Measurements from ENCODE around the gene TTC1.

TTC1 gene

GRCh38 chr5:160071916-160072315, 63.0 kb downstream of the TTC1 start:
- H3K4ac ChIP-seq (ENCODE audit: low read length), result no peak overlapping the region
- no peak overlapping the region for H3K27ac ChIP-seq (replicated peaks; ENCODE audit: low read length)
- no peak overlapping the region for H3K9ac ChIP-seq (ENCODE audit: low read depth, low read length, poor library complexity)
- no peak overlapping the region for H4K91ac ChIP-seq (ENCODE audit: low read depth, low read length, poor library complexity)
- no peak overlapping the region for H2BK5ac ChIP-seq (ENCODE audit: low read length)
- no peak overlapping the region for H4K8ac ChIP-seq (ENCODE audit: low read depth, low read length)
- no CpG with 5 or more reads among the region's 2 CpGs for WGBS, 2 donors (ENCODE audit: extremely low coverage in 2 of 2, insufficient read length in 2 of 2, insufficient replicate concordance in 1 of 2)
- no peak overlapping the region for H3K4me3 ChIP-seq (ENCODE audit: low read length in 2 of 2)
- no peak overlapping the region for H3K23ac ChIP-seq (ENCODE audit: low read depth, low read length, poor library complexity)
- H3K14ac ChIP-seq (ENCODE audit: low read length), result no peak overlapping the region
- H3K4me1 ChIP-seq (ENCODE audit: control insufficient read depth in 2 of 2, insufficient read depth in 1 of 2, low read depth in 1 of 2, low read length in 2 of 2), result peaks cover 0 to 2% of the 10 kb centered on the region in 2 donors
- peaks cover 0 to 15% of the 10 kb centered on the region in 2 donors for H3K36me3 ChIP-seq (replicated peaks in 1 of 2; ENCODE audit: control insufficient read depth in 2 of 2, insufficient read depth in 2 of 2, low read length in 2 of 2)
- no peaks in the 10 kb centered on the region for H3K79me1 ChIP-seq (ENCODE audit: low read depth, low read length)
- H3K27me3 ChIP-seq (ENCODE audit: control insufficient read depth in 3 of 3, insufficient read depth in 3 of 3, low read depth in 1 of 3, low read length in 3 of 3), result no peaks in the 10 kb centered on the region
- no peak overlapping the region for H2BK15ac ChIP-seq (ENCODE audit: low read length)
- no peak overlapping the region for H2BK120ac ChIP-seq (ENCODE audit: low read depth, low read length)
- no peak overlapping the region for H3K18ac ChIP-seq (ENCODE audit: low read length)
- H2BK12ac ChIP-seq (ENCODE audit: low read length), result no peak overlapping the region
- DNase-seq (ENCODE audit: low spot score), result no peak
- no peak overlapping the region for H2AK5ac ChIP-seq (ENCODE audit: low read depth, low read length)
- H2AFZ ChIP-seq (ENCODE audit: low read length), result no peak overlapping the region
- H3K9me3 ChIP-seq (replicated peaks in 1 of 2; ENCODE audit: control insufficient read depth in 2 of 2, insufficient read depth in 1 of 2, low read depth in 1 of 2, low read length in 2 of 2), result no peaks in the 10 kb centered on the region
- H3K4me2 ChIP-seq (ENCODE audit: insufficient read depth, low read length, poor library complexity, severe bottlenecking), result no peak overlapping the region

DNA sequence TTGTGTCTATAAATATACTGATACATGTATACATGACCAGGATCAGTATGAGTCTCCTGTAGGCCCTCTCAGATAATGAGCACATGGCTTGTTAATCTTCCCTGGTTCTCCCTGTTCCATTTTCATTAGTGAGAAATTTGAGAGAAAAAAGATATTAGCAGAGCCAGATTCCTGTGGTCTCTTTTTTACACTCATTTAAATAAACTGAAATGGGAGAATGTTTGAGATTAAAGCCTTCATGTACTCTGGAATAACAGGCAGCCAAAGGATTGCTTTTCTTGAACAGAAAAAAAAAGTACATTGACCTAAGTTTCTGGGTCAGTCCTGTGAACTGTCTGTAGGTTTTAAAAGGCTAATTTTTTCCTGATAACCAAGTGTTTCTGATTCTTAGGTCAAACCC, 66.1 kb downstream of the TTC1 start:
- Histone ChIP-seq H3K27me3 (ENCODE audit: control insufficient read depth in 3 of 3, insufficient read depth in 3 of 3, low read depth in 1 of 3, low read length in 3 of 3) (no peaks in the 10 kb centered on the region), H4K91ac (ENCODE audit: low read depth, low read length, poor library complexity) (no peak overlapping the region), H3K36me3 (replicated peaks in 1 of 2; ENCODE audit: control insufficient read depth in 2 of 2, insufficient read depth in 2 of 2, low read length in 2 of 2) (peaks cover 4 to 42% of the 10 kb centered on the region in 2 donors), H3K18ac (ENCODE audit: low read length) (no peak overlapping the region), H3K27ac (replicated peaks; ENCODE audit: low read length) (no peak overlapping the region), H3K4me2 (ENCODE audit: insufficient read depth, low read length, poor library complexity, severe bottlenecking) (no peak overlapping the region), H2BK120ac (ENCODE audit: low read depth, low read length) (no peak overlapping the region), H2BK12ac (ENCODE audit: low read length) (no peak overlapping the region), H3K4ac (ENCODE audit: low read length) (no peak overlapping the region), H2AK5ac (ENCODE audit: low read depth, low read length) (no peak overlapping the region), H2BK5ac (ENCODE audit: low read length) (no peak overlapping the region), H3K4me1 (ENCODE audit: control insufficient read depth in 2 of 2, insufficient read depth in 1 of 2, low read depth in 1 of 2, low read length in 2 of 2) (peaks cover 0 to 2% of the 10 kb centered on the region in 2 donors), H3K14ac (ENCODE audit: low read length) (no peak overlapping the region), H3K23ac (ENCODE audit: low read depth, low read length, poor library complexity) (no peak overlapping the region), H3K9me3 (replicated peaks in 1 of 2; ENCODE audit: control insufficient read depth in 2 of 2, insufficient read depth in 1 of 2, low read depth in 1 of 2, low read length in 2 of 2) (no peaks in the 10 kb centered on the region), H4K8ac (ENCODE audit: low read depth, low read length) (no peak overlapping the region), H2AFZ (ENCODE audit: low read length) (no peak overlapping the region), H2BK15ac (ENCODE audit: low read length) (no peak overlapping the region), H3K4me3 (ENCODE audit: low read length in 2 of 2) (no peak overlapping the region), H3K79me1 (ENCODE audit: low read depth, low read length) (peaks cover 3% of the 10 kb centered on the region), H3K9ac (ENCODE audit: low read depth, low read length, poor library complexity) (no peak overlapping the region)
- no peak for DNase-seq (ENCODE audit: low spot score)

GRCh38 chr5:160076997-160077396, 68.1 kb downstream of the TTC1 start:
- WGBS, 2 donors (ENCODE audit: extremely low coverage in 2 of 2, insufficient read length in 2 of 2, insufficient replicate concordance in 1 of 2), result no CpG with 5 or more reads among the region's 2 CpGs
- Histone ChIP-seq H2AFZ (ENCODE audit: low read length) (no peak overlapping the region), H3K4ac (ENCODE audit: low read length) (no peak overlapping the region)

DNA sequence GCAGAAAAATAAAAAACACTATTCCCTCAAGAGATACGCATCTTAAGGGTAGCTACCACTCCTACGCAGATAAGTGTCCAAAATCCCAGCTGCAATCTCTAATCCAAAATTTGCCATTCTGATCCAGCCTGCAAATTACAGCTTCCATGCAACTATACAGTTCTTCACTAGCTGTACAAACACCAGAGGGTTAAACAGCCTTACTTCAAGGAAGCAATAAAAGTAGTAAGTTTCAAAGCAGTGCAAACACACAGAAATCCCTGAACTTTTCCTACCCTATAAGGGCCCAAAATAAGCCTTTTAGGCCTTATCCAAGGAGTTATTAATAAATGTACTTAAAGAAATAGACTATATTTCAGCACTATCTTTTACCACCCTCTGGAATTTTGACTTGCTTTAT, 70.8 kb downstream of the TTC1 start:
- Histone ChIP-seq H3K4ac (ENCODE audit: low read length) (no peak overlapping the region), H3K36me3 (replicated peaks in 1 of 2; ENCODE audit: control insufficient read depth in 2 of 2, insufficient read depth in 2 of 2, low read length in 2 of 2) (peaks cover 5 to 42% of the 10 kb centered on the region in 2 donors), H3K14ac (ENCODE audit: low read length) (no peak overlapping the region), H2AK5ac (ENCODE audit: low read depth, low read length) (no peak overlapping the region), H2BK15ac (ENCODE audit: low read length) (no peak overlapping the region), H3K9me3 (replicated peaks in 1 of 2; ENCODE audit: control insufficient read depth in 2 of 2, insufficient read depth in 1 of 2, low read depth in 1 of 2, low read length in 2 of 2) (no peaks in the 10 kb centered on the region), H3K4me1 (ENCODE audit: control insufficient read depth in 2 of 2, insufficient read depth in 1 of 2, low read depth in 1 of 2, low read length in 2 of 2) (peaks cover 7 to 11% of the 10 kb centered on the region in 2 donors), H3K23ac (ENCODE audit: low read depth, low read length, poor library complexity) (no peak overlapping the region), H3K27ac (replicated peaks; ENCODE audit: low read length) (no peak overlapping the region), H2BK12ac (ENCODE audit: low read length) (no peak overlapping the region), H3K27me3 (ENCODE audit: control insufficient read depth in 3 of 3, insufficient read depth in 3 of 3, low read depth in 1 of 3, low read length in 3 of 3) (no peaks in the 10 kb centered on the region), H3K79me1 (ENCODE audit: low read depth, low read length) (peaks cover 3% of the 10 kb centered on the region), H2AFZ (ENCODE audit: low read length) (no peak overlapping the region), H2BK5ac (ENCODE audit: low read length) (no peak overlapping the region), H3K4me3 (ENCODE audit: low read length in 2 of 2) (no peak overlapping the region), H3K9ac (ENCODE audit: low read depth, low read length, poor library complexity) (no peak overlapping the region), H2BK120ac (ENCODE audit: low read depth, low read length) (no peak overlapping the region), H3K4me2 (ENCODE audit: insufficient read depth, low read length, poor library complexity, severe bottlenecking) (no peak overlapping the region), H4K8ac (ENCODE audit: low read depth, low read length) (no peak overlapping the region), H4K91ac (ENCODE audit: low read depth, low read length, poor library complexity) (no peak overlapping the region), H3K18ac (ENCODE audit: low read length) (no peak overlapping the region)
- WGBS, 2 donors (ENCODE audit: extremely low coverage in 2 of 2, insufficient read length in 2 of 2, insufficient replicate concordance in 1 of 2), result no CpG with 5 or more reads among the region's 2 CpGs
- DNase-seq (ENCODE audit: low spot score), result no peak

More at GRCh38 chr5:160076997-160077396, 68.1 kb downstream of the TTC1 start:
- Histone ChIP-seq H2BK120ac (ENCODE audit: low read depth, low read length) (no peak overlapping the region), H4K8ac (ENCODE audit: low read depth, low read length) (no peak overlapping the region), H3K9me3 (replicated peaks in 1 of 2; ENCODE audit: control insufficient read depth in 2 of 2, insufficient read depth in 1 of 2, low read depth in 1 of 2, low read length in 2 of 2) (no peaks in the 10 kb centered on the region), H4K91ac (ENCODE audit: low read depth, low read length, poor library complexity) (no peak overlapping the region), H3K4me3 (ENCODE audit: low read length in 2 of 2) (no peak overlapping the region), H2AK5ac (ENCODE audit: low read depth, low read length) (no peak overlapping the region), H3K27me3 (ENCODE audit: control insufficient read depth in 3 of 3, insufficient read depth in 3 of 3, low read depth in 1 of 3, low read length in 3 of 3) (no peaks in the 10 kb centered on the region), H3K4me1 (ENCODE audit: control insufficient read depth in 2 of 2, insufficient read depth in 1 of 2, low read depth in 1 of 2, low read length in 2 of 2) (peaks cover 0 to 2% of the 10 kb centered on the region in 2 donors), H3K4me2 (ENCODE audit: insufficient read depth, low read length, poor library complexity, severe bottlenecking) (no peak overlapping the region), H3K14ac (ENCODE audit: low read length) (no peak overlapping the region), H3K79me1 (ENCODE audit: low read depth, low read length) (peaks cover 3% of the 10 kb centered on the region), H3K36me3 (replicated peaks in 1 of 2; ENCODE audit: control insufficient read depth in 2 of 2, insufficient read depth in 2 of 2, low read length in 2 of 2) (peaks cover 5 to 39% of the 10 kb centered on the region in 2 donors), H3K23ac (ENCODE audit: low read depth, low read length, poor library complexity) (no peak overlapping the region), H2BK5ac (ENCODE audit: low read length) (no peak overlapping the region), H2BK12ac (ENCODE audit: low read length) (no peak overlapping the region), H3K18ac (ENCODE audit: low read length) (no peak overlapping the region), H3K27ac (replicated peaks; ENCODE audit: low read length) (no peak overlapping the region), H3K9ac (ENCODE audit: low read depth, low read length, poor library complexity) (no peak overlapping the region), H2BK15ac (ENCODE audit: low read length) (no peak overlapping the region)
- no peak for DNase-seq (ENCODE audit: low spot score)

Data from neuronal stem cell (in vitro differentiated cells).